SH-SY5Y (cell line): ENCODE results near the gene RGS14.

Source experiments
- GATA2 ChIP-seq: IDR thresholded peaks from 2 replicates; pipeline ENCODE4 v1.6.1; 2011; ENCODE audit warnings: mild to moderate bottlenecking, low read depth, low read length
- GATA3 ChIP-seq: IDR thresholded peaks from 2 replicates; pipeline ENCODE4 v1.6.1; 2011; ENCODE audit warnings: low read depth, mild to moderate bottlenecking, low read length, moderate library complexity

Gene RGS14

DNA sequence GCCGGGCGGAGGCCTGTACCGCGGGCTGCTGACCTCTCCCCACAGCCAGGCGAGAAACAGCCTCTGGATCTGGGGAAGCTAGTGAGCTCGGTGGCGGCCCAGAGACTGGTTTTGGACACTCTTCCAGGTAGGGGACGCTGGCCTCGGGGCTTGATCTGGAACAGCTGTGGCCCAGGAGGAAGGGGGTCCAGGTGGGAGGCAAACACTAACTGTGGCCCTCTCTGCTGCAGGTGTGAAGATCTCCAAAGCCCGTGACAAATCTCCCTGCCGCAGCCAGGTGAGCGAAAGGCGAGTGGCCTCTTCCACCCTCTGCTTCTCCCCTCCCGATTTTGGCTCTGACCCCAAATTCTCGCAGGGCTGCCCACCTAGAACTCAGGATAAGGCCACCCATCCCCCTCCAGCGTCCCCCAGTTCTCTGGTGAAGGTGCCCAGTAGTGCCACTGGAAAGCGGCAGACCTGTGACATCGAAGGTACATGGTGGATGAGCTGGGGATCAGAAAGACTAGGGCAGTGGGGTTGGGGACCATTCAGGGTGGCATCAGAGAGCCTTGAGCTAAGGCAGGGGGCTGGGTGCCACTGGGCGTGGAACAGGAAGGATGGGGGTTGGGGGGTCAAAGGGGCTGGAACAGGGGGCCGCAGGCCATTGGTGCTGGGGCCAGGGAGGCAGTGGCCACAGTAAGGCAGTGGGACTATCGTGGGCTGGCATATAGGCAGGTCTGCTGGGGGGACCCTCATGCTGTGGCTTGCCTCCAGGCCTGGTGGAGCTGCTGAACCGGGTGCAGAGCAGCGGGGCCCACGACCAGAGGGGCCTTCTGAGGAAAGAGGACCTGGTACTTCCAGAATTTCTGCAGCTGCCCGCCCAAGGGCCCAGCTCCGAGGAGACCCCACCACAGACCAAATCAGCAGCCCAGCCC, 13.7 kb downstream of the RGS14 start:
- TF ChIP-seq GATA3 (no peak), GATA2 (no peak)

DNA sequence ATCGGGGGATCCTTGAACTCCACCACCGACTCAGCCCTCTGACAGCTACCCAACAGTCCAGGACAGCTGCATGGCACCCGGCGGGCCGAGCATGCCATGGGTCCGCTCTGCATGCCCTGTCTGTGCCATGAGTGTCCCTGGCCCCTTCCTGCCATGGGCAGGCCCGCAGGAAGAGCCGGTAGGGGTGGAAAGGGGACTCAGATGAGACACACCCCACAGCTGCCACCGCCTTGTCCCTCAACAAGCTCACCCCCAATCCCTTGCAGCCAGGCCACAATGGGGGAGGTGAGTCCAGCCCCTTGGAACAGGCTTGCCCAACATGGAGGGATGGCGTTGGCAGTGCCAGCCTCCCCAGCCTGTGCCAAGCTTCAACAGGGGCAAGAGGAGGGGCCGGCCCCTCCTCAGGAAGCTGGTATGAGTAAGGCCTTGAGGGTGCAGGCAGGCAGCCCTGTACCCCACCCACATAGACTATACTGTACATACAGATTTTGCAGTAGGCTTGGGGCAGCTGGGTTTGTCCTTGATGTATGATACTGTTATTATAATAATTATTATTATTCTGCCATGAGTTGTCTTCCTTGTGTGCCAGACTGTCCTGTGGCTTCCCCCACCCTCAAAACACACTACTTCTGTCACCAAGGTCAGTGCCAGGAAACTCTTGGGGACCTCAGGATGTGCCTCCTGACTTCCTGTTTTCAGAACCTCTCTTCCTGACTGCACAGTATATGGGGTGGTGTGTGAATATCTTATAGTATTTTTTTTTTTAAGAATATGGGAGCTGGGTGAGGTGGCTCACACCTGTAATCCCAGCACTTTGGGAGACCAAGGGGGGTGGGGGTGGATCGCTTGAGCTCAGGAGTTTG, 14.5 kb downstream of the RGS14 start:
- no peak for TF ChIP-seq GATA3
- TF ChIP-seq GATA2, result no peak

DNA sequence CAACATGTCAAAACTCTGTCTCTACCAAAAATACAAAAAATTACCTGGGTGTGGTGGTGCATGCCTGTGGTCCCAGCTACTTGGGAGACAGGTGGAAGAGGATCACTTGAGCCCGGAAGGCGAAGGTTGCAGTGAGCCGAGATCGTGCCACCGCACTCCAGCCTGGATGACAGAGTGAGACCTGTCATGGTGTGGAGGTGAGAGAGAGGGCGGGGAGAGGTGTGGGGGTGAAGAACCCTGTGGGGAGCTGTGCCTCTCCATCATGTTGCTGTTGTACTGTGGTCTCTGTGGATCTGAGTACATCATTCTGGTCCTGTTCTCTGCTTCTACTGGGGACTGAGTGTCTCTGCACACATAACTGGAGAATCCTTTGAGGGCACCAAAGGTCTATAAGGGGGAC, 15.2 kb downstream of the RGS14 start:
- TF ChIP-seq GATA3, result no peak
- no peak for TF ChIP-seq GATA2

DNA sequence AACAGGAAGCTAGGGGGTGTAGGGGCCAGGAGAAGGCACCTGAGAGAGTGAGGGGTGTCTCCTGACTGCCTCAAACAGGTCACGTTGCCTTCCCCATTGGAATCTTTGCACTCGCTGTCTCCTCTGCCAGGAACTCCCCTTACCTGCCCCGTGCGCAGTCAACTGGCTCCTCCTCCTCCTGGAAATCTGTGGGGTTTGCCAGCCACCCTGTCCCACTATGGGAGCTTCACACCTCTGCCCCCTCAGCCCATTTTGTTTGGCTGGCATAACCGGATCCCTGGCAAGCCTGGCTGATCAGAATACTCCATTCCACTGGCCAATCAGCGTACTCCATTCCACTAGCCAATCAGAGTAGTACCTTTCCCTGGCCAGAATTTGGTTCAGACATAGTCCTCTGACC, 16.1 kb downstream of the RGS14 start:
- TF ChIP-seq GATA2, result no peak
- no peak for TF ChIP-seq GATA3

DNA sequence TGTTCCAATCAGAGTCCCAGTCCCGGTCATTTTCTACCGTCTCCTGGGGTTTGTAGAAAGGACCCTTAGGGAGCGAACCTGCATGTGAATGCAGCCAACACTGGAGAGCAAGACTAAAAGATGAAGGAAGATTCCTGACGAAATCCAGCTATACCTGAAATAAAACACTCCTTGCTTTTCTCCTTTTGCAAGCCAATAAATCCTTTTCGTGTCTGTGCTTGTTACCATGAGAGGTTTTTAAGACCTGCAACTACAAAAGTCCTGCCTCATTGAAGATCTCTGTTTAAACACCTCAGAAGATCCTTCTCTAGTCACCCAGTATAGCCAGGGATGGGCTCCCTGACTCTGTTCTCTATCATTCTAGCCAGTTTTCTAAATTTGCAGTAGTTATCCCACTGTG, 16.5 kb downstream of the RGS14 start:
- no peak for TF ChIP-seq GATA3
- TF ChIP-seq GATA2, result no peak

DNA sequence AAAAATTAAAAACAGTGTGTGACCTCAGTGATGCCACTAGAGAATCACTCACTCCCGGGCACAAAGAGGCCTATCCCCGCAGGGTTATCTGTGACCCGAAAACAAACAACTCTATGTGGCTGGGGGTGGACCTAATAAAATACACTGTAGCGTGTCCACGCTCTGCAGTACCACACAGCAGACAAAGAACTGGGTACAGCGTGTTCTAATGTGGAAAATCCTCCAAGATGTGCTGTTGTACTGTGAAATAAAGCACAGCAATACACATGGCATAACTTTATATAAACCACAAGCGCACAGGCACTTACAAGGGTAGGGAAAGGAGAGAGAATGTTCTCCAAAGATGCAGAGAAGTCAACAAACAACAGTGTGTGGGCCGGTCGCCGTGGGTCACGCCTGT, 18.4 kb downstream of the RGS14 start:
- no peak for TF ChIP-seq GATA2
- no peak for TF ChIP-seq GATA3

DNA sequence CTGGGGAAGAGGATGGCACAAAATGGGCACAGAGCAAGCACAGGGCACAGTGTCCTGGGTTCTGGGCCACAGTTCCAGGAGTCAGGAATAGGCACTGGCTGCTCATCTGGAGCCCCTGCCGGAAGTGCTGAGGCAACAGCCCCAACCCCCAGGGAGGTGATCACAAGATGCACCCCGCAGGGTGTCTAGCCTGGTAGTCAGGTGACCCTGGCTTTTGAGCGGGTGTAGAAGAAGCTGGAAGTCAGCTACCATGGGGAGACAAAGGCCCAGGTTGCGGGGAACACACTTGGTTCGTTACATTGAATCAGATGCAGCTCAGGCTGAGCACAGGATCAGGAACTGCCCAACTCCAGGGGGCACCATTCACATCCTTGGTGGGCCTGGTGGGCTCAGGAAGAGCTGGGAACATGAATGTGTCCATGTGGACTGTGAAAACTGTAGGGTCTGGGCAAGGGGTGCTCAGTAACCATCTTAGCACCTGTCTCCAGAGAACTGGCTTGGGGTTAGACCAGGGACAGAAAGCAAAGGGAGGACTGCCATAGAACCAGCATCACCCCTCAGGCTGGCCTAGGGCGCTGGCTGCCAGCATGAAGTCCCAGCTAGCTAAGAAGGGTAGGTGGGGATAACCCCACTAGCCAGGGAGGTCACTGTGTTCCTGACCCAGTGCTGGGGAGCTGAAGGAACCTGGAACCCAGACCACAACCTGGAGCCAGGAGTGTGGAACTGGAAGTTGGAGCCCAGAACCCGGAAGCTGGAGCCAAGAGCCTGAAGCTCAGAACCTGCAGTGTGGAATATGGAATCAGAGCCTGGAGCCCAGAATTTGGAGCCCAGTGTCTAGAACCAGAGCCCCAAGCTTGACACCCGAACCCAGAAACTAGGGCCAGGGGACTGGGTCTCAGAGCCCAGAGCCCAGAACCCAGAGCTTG, 20.4 kb downstream of the RGS14 start:
- TF ChIP-seq GATA3 (no peak), GATA2 (no peak)

DNA sequence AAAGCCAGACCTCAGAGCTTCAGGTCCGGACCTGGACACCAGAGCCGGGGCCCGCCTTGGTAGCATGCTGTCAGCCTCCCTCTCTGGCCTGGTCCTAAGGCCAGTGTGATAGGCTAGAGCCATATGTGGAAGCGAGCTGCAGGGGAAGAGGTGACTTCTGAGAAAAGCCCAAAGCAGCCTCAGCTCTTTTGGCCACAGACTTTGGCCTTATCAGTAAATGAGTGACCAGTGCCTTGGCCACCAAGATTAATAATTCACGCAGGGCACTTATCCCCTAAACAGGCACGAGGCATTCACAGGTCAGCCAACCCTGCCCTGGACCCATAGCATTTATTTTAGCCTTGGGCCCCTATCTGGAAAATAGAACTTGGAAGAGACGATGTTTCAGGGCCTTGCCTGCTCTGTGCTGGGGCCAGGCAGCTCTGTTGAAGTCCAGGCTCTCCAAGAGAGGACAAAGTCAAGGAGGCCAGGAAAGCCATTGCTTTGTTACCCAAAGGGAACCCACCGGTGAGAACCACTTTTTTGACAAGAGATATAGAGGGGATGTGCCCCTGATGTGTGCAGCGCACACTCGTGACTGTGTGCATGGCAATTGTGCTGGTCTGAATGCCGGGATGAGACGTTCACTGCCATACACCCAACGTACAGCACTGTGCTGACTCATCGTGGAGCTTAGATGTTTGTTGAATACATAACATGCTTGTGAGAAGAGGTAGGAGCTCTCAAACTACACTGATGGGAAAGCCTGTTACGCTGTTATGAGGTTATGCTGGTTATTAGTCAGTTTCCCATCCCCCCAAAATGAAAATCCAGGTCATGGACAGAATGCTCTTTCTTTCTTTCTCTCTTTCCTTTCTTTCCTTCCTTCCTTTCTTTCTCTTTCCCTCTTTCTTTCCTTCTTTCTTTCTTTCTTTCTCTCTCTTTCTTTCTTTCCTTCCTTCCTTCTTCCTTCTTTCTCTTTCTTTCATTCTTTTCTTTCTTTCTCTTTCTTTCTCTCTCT, 21.5 kb downstream of the RGS14 start:
- TF ChIP-seq GATA2, result no peak
- TF ChIP-seq GATA3, result no peak

DNA sequence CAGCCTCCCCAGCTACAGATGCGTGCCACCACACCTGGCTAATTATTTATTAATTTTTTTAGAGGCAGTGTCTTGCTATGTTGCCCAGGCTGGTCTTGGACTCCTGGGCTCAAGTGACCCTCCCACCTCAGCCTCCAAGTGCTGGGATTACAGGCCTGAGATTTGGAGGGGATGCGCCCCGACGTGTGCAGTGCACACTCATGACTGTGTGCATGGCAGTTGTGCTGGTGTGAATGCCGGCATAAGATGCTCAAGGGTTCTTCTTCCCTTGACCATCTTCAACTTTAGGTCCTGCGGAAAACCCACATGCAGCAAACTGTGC, 23.0 kb downstream of the RGS14 start:
- no peak for TF ChIP-seq GATA2
- no peak for TF ChIP-seq GATA3

DNA sequence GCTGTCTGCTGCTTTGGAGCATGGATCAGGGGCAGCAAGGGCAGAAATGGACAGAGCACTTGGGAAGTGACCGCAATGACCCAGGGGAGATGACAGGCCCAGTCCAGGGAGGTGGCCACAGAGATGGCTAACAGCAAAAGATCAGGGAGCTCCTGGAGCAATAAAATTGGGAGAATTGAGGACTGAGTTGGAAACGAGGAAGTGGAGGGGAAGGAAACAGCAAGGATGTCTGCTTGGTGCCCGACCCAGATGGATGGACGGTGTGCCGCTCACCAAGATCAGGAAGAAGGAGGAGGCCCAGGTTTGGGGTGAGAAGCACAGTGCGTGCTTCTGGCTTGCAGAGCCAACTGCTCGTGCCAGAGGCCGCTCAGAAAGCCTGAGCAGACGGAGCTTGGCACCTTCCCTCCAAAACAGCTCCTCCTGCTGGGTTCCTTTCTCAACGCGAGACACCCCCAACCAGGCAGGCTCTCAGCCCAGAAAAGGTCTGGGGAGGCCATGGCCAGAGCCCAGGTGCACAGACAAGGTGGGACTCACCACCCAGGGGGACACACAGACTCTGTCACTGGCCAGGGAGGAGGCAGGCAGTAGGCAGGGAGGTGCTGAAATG, 24.8 kb downstream of the RGS14 start:
- TF ChIP-seq GATA2 (no peak), GATA3 (no peak)

DNA sequence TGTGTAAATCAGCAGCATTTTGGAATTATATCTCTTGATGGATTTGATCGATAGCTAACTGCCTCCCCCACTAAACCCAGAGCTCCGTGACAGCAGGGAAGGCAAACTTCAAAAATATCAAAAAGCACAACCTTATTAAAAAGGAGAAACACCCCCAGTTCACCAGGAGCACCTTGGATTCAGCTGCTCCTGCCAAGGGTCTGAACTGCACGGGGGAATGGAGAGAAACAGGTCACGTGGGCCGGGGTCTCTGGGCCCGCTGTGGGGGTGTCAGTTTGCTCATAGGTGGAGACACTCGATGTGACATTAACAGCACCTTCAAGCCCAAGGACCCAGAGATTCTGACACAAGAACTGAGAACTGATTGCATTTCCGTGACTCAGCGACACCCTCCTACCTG, 25.5 kb downstream of the RGS14 start:
- TF ChIP-seq GATA2, result no peak
- no peak for TF ChIP-seq GATA3

DNA sequence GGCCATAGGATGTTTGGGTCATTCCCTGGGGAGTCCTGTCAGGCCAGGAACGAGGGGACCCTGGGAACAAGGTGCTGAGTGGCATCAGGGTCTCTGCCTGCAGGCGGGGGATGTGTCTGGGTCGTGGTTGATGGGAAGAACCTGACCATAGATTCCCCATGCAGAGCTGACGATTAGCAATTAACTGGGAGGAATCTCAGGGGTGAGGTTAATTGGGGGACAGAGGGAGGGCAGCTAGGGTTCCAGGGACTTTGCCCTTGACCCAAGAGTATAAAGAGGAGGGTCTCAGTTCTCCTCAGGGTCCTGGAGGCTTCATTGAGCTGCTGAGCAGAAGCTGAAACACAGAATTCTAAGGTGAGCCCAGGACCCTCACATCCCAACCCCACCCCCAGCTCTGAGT, 26.4 kb downstream of the RGS14 start, which contains the start of gene SLC34A1:
SLC34A1 (plus strand) TSS at position 301 of the 400 bp plus-strand sequence. CDS start 1,308 bp downstream, outside the sequence.
- TF ChIP-seq GATA2, result no peak
- TF ChIP-seq GATA3, result no peak
